HTERT RPE-1 (cell line): Measurements from ENCODE around the gene BANK1.

ENCODE experiments used
- in situ Hi-C: fragments of 300-500 bp; cut with MboI; formaldehyde crosslinking; loops from 4 replicates; pipeline ENCODE4 v1.14.3; 2020; ENCODE audit warnings: low sequenced_read_pairs

The BANK1 gene

GRCh38 chr4:101807351-101807750, 16.8 kb downstream of the BANK1 start:
- in situ Hi-C loops = no loop called here

GRCh38 chr4:101813604-101814003, 23.1 kb downstream of the BANK1 start:
- in situ Hi-C loops = no loop called here

GRCh38 chr4:101818362-101818761, 27.8 kb downstream of the BANK1 start:
- in situ Hi-C loops = no loop called here

GRCh38 chr4:101823864-101824263, 33.3 kb downstream of the BANK1 start:
- in situ Hi-C loops = no loop called here

- in situ Hi-C loops = no loop called here
Measured at GRCh38 chr4:101824500-101824899, 34.0 kb downstream of the BANK1 start.

- in situ Hi-C loops = no loop called here
Measured at GRCh38 chr4:101825953-101826352, 35.4 kb downstream of the BANK1 start.

GRCh38 chr4:101831816-101832215, 41.3 kb downstream of the BANK1 start:
- in situ Hi-C loops = no loop called here

GRCh38 chr4:101833480-101833879, 43.0 kb downstream of the BANK1 start:
- in situ Hi-C loops = no loop called here

- in situ Hi-C loops = no loop called here
Measured at GRCh38 chr4:101835121-101835904, 44.8 kb downstream of the BANK1 start.

- in situ Hi-C loops = no loop called here
Measured at GRCh38 chr4:101843054-101843453, 52.5 kb downstream of the BANK1 start.

GRCh38 chr4:101846550-101846949, 56.0 kb downstream of the BANK1 start:
- in situ Hi-C loops = no loop called here

GRCh38 chr4:101850698-101851097, 60.2 kb downstream of the BANK1 start:
- in situ Hi-C loops = no loop called here

- in situ Hi-C loops = no loop called here
Measured at GRCh38 chr4:101851672-101852071, 61.1 kb downstream of the BANK1 start.

GRCh38 chr4:101853028-101853427, 62.5 kb downstream of the BANK1 start:
- in situ Hi-C loops = no loop called here

GRCh38 chr4:101853691-101854090, 63.2 kb downstream of the BANK1 start:
- in situ Hi-C loops = no loop called here

- in situ Hi-C loops = no loop called here
Measured at GRCh38 chr4:101855239-101855638, 64.7 kb downstream of the BANK1 start.

- in situ Hi-C loops = no loop called here
Measured at GRCh38 chr4:101856149-101856548, 65.6 kb downstream of the BANK1 start.

GRCh38 chr4:101857176-101857575, 66.6 kb downstream of the BANK1 start:
- in situ Hi-C loops = no loop called here

GRCh38 chr4:101858641-101859040, 68.1 kb downstream of the BANK1 start:
- in situ Hi-C loops = no loop called here

- in situ Hi-C loops = no loop called here
Measured at GRCh38 chr4:101862595-101862994, 72.1 kb downstream of the BANK1 start.

GRCh38 chr4:101864660-101865059, 74.1 kb downstream of the BANK1 start:
- in situ Hi-C loops = no loop called here

GRCh38 chr4:101865501-101866062, 75.1 kb downstream of the BANK1 start:
- in situ Hi-C loops = no loop called here

- in situ Hi-C loops = no loop called here
Measured at GRCh38 chr4:101870874-101871273, 80.3 kb downstream of the BANK1 start.
